ENCODE data around the gene HOXD11. TPM values are rescaled to one million over a fixed set of nuclear protein-coding genes. Genes with fewer than 3 reads are reported as not detected.

HOXD11 gene
- total RNA-seq, 4 donors from 2014 or later: not detected

DNA sequence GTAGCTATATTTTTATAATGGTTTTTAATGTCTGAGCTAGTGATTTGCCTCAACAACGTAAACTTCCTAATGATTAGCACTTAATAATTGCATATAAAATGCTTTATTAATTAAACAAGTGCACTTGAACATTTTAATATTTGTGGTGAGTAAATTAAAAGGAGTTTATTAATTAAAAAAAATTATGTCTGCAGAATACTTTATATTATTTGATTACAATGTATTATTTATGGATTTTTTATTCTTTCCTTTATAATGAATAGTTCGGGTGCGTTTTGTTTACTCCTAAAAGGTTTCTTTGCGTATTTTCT, 24.7 kb downstream of the HOXD11 start:
- peaks cover 57% of the 10 kb centered on the region for H3K4me1 ChIP-seq
- TF ChIP-seq EP300 (IDR thresholded peaks at IDR 0.05) (no peak), CTCF (IDR thresholded peaks at IDR 0.05) (no peak), POLR2AphosphoS5 (IDR thresholded peaks at IDR 0.05) (no peak), POLR2A (IDR thresholded peaks at IDR 0.05) (no peak)
- H3K9me3 ChIP-seq: no peaks in the 10 kb centered on the region
- peaks cover 97% of the 10 kb centered on the region for H3K27me3 ChIP-seq
- peak overlapping the region; percentile 65 for H3K4me3 ChIP-seq
- no peaks in the 10 kb centered on the region for H3K36me3 ChIP-seq
- peak overlapping the region; percentile 96 for H3K27ac ChIP-seq
- DNase-seq (ENCODE audit: low spot score in 2 of 2): no peak
- 43% methylated on average over 4 of the region's 4 CpGs for WGBS

DNA sequence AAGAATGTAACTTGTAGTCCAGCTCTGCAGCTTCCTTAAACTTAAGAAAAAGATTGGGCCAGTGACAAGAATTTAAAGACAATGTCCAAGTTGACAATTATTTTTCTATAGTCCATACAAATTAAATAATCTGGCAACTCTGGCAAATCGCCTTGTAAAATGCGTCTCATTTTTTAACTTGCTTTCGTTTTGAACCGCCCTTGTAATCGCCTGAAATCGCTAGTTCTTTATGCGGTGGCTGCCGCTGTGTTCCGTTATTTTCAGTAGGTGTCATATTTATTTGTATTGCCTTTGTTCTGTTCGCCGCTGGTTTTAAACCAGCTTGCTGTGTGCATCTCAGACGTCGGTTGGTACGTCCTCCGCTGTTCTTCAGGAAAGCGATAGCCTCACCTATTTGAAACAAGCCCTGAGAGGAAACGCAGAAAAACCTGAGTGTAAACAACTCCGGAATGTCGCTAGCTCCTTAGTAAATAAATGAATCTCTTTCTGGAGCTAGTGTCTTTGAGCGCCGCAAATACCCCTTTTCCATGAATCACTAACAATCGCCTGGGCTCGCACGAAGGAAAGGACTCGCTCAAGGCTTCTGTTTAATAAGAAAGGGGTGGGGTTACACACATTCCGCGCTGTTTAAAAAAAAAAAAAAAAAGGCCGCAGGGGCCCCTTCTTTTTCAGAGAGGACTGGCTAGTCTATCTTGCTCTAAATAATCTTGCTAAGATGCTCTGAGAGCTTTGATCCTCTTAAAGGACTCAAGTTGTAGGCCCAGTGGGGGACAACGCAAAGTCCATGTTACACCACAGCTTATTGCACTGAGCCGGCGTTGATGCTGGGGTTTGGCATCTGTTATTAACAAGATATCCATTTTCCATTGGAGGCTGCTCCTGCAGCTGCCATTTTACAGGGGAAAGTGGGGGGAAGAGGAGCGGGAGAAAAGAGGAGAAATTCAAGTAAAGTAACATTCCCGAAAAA, 25.4 kb downstream of the HOXD11 start:
- 23% methylated on average over 33 of the region's 33 CpGs for WGBS
- H3K4me1 ChIP-seq: peaks cover 63% of the 10 kb centered on the region
- H3K9me3 ChIP-seq: no peaks in the 10 kb centered on the region
- no peak for DNase-seq (ENCODE audit: low spot score in 2 of 2)
- TF ChIP-seq POLR2AphosphoS5 (IDR thresholded peaks at IDR 0.05) (no peak), POLR2A (IDR thresholded peaks at IDR 0.05) (no peak), EP300 (IDR thresholded peaks at IDR 0.05) (no peak), CTCF (IDR thresholded peaks at IDR 0.05) (no peak)
- H3K4me3 ChIP-seq: peak overlapping the region; percentile 65
- no peaks in the 10 kb centered on the region for H3K36me3 ChIP-seq
- H3K27me3 ChIP-seq: peaks cover 99% of the 10 kb centered on the region
- peak overlapping the region; percentile 61 for H3K27ac ChIP-seq

DNA sequence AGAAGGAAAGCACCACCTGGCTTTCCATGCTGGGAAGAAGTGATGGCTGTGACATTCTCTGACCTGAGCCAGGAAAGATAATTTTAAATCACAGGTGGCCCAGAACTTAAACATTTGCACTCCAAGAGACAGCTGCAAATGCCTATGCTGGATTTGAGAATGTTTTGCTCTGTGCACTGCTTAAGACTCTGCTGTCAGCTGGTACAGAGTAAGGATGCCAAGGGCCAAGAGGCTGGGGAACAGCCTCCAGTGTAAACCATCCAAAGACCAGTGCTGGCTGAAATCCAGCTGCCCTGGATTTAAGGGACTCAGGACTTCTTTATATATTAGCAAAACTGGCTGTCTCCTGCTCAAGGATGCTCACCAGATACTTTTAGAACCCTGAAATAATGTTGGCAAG, 26.3 kb downstream of the HOXD11 start:
- Histone ChIP-seq H3K4me3 (no peak overlapping the region), H3K9me3 (no peaks in the 10 kb centered on the region), H3K36me3 (no peaks in the 10 kb centered on the region), H3K27ac (no peak overlapping the region), H3K27me3 (peaks cover 99% of the 10 kb centered on the region), H3K4me1 (peaks cover 59% of the 10 kb centered on the region)
- DNase-seq (ENCODE audit: low spot score in 2 of 2): no peak
- TF ChIP-seq CTCF (IDR thresholded peaks at IDR 0.05) (no peak), POLR2A (IDR thresholded peaks at IDR 0.05) (no peak), POLR2AphosphoS5 (IDR thresholded peaks at IDR 0.05) (no peak), EP300 (IDR thresholded peaks at IDR 0.05) (no peak)

DNA sequence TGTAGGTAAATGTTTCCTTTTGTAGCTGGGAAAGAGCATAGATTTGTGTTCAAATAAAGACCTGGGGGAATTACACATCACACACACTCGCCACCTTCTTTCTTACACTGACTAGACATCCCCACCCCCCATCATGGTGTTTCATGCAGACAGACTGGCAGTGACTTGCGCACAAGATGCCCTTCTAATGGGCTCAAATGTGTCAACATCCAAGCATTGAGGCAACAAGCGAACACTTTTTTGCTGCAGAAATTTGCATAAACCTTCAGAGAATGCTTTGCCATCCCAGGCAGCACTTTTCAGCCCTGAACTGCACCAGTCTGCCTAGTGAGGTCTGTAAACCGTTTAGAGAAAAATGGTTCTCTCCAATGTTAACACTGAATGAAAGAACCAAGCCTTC, 27.0 kb downstream of the HOXD11 start:
- H3K4me3 ChIP-seq: no peak overlapping the region
- no peak for TF ChIP-seq CTCF (IDR thresholded peaks at IDR 0.05)
- no peak for TF ChIP-seq EP300 (IDR thresholded peaks at IDR 0.05)
- no peak for TF ChIP-seq POLR2A (IDR thresholded peaks at IDR 0.05)
- peaks cover 59% of the 10 kb centered on the region for H3K4me1 ChIP-seq
- no peaks in the 10 kb centered on the region for H3K9me3 ChIP-seq
- 68% methylated on average over 4 of the region's 4 CpGs for WGBS
- no peak for DNase-seq (ENCODE audit: low spot score in 2 of 2)
- H3K36me3 ChIP-seq: no peaks in the 10 kb centered on the region
- H3K27me3 ChIP-seq: peaks cover 99% of the 10 kb centered on the region
- H3K27ac ChIP-seq: no peak overlapping the region

GRCh38 chr2:176135035-176135440, 28.0 kb downstream of the HOXD11 start:
- TF ChIP-seq POLR2AphosphoS5 (IDR thresholded peaks at IDR 0.05) (no peak), EP300 (IDR thresholded peaks at IDR 0.05) (no peak), CTCF (IDR thresholded peaks at IDR 0.05) (no peak), POLR2A (IDR thresholded peaks at IDR 0.05) (no peak)
- H3K27ac ChIP-seq: peak overlapping the region; percentile 87
- H3K9me3 ChIP-seq: no peaks in the 10 kb centered on the region
- no peak for DNase-seq (ENCODE audit: low spot score in 2 of 2)
- peaks cover 58% of the 10 kb centered on the region for H3K4me1 ChIP-seq
- H3K4me3 ChIP-seq: no peak overlapping the region
- no peaks in the 10 kb centered on the region for H3K36me3 ChIP-seq
- H3K27me3 ChIP-seq: peaks cover 99% of the 10 kb centered on the region

All from suprapubic skin (tissue), 4 donors.